GM12892 (cell line): ENCODE data around the gene ITPKB.

ENCODE experiments used
- DNase-seq: peaks from one replicate; pipeline ENCODE4 v3.0.0; 2011; ENCODE audit not compliant: insufficient read length
- FAIRE-seq: peaks from 2 replicates; lab custom pipeline; 2011; peaks lifted over from hg19 to GRCh38; lab: Jason Lieb, UNC
- POLR2A ChIP-seq: IDR thresholded peaks from 2 replicates; pipeline ENCODE4 v1.6.1; 2011; ENCODE audit warnings: low read depth, low read length, control low read depth
- POLR2AphosphoS5 ChIP-seq: IDR thresholded peaks from 2 replicates; pipeline ENCODE4 v1.6.1; 2011; ENCODE audit warnings: low read depth, low read length, control low read depth
- TAF1 ChIP-seq: IDR thresholded peaks from 2 replicates; pipeline ENCODE4 v1.6.1; 2011; ENCODE audit warnings: low read depth, mild to moderate bottlenecking, control low read depth, low read length, borderline replicate concordance

Gene ITPKB

DNA sequence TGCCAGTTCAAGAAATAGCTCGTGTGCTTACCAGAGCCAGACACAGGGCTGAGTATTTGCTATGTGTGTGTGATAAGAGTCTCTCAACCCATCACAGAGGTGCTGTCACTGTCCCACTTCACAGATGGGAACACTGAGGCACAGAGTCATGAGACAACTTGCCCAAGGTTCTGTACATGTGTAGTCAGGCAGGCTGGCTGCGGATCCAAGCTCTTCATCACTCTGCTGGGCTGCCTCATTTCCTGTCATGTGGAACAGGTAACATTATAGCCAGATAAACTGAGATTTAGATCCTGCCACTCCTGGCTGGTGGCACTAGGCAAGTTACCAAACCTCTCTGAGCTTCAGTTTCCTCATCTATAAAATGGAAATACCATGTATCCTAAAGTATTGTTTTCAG is 77.8 kb downstream of the ITPKB start:
- TF ChIP-seq POLR2A = no peak
- FAIRE-seq = no peak
- DNase-seq = no peak

GRCh38 chr1:226660410-226661182 is 78.5 kb downstream of the ITPKB start:
- TF ChIP-seq TAF1 (no peak), POLR2AphosphoS5 (no peak), POLR2A (no peak)
- FAIRE-seq = no peak
- DNase-seq = no peak

GRCh38 chr1:226659641-226660040 is 79.4 kb downstream of the ITPKB start:
- FAIRE-seq = no peak
- TF ChIP-seq TAF1 = no peak
- no peak for TF ChIP-seq POLR2AphosphoS5
- TF ChIP-seq POLR2A = no peak
- no peak for DNase-seq

GRCh38 chr1:226659136-226659535 is 79.9 kb downstream of the ITPKB start:
- FAIRE-seq (no peak), DNase-seq (no peak)
- no peak for TF ChIP-seq POLR2AphosphoS5
- no peak for TF ChIP-seq POLR2A
- TF ChIP-seq TAF1 = no peak

DNA sequence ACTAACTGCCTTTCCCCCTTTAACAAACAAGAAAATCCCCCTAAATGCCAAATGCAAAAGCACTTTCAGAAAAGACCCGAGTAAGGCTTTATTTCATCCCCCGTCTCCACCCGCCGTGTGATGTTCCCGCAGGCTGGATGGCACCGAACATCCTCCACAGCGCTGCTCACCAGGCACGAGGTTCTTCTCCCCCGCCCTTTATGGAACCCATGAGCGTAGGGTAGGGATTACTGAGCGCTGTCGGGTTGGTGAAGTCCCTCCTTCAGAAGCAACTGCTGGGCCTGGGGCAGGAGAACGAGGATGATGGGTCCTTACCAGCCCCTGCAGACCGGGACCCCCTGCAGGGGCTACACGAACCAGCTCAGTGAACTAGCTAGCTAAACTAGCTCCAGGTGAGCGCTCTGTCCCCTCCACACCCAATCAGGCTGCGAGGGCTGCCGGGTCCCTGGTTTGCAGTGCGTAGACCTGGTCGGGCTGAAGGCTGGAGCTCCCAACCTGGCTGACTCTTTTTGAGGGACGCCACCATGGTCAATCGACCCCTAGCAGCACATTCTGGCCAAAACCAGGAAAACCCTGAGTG is 80.4 kb downstream of the ITPKB start:
- FAIRE-seq (no peak), DNase-seq (no peak)
- TF ChIP-seq POLR2AphosphoS5 (no peak), TAF1 (no peak), POLR2A (no peak)

GRCh38 chr1:226657895-226658545 is 81.1 kb downstream of the ITPKB start:
- FAIRE-seq (no peak), DNase-seq (no peak)
- TF ChIP-seq POLR2AphosphoS5 (no peak), POLR2A (no peak), TAF1 (no peak)

DNA sequence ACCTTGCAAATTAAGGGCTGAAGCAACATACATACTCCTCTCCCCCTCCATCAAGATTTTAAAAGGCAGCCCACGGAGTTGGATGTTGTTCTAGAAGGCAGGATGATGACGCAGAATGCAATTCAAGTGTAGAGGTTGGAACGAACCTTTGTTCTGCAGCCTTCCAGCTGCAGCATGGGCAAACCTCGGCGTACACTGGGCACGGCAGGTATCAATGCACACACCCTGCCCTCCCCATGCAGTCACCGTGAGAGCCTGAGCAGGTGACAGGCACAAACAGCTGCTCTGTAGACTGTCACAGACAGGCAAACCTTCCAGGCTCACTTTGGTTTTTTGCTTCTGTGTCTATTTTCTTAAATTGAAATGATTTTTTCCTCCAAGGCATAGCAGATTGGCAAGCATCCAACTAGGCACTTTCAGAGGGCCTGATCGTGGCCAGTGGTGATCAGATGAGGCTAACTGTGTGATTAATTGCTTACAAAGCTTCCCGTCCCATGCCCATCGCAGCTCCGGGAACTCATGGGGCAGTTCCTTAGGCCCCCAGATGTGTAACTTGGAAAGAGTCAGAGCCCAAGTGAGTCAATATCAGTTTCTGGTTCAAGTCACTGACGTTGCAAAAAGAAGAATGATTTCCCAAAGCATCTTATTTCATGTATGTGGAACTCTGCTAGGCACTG is 82.3 kb downstream of the ITPKB start:
- FAIRE-seq (no peak), DNase-seq (no peak)

GRCh38 chr1:226656201-226656600 is 82.9 kb downstream of the ITPKB start:
- TF ChIP-seq POLR2AphosphoS5 (no peak), TAF1 (no peak), POLR2A (no peak)
- DNase-seq = no peak
- no peak for FAIRE-seq

More for the DNA sequence above, 82.3 kb downstream of the ITPKB start:
- TF ChIP-seq TAF1 = no peak
- no peak for TF ChIP-seq POLR2AphosphoS5
- TF ChIP-seq POLR2A = no peak

DNA sequence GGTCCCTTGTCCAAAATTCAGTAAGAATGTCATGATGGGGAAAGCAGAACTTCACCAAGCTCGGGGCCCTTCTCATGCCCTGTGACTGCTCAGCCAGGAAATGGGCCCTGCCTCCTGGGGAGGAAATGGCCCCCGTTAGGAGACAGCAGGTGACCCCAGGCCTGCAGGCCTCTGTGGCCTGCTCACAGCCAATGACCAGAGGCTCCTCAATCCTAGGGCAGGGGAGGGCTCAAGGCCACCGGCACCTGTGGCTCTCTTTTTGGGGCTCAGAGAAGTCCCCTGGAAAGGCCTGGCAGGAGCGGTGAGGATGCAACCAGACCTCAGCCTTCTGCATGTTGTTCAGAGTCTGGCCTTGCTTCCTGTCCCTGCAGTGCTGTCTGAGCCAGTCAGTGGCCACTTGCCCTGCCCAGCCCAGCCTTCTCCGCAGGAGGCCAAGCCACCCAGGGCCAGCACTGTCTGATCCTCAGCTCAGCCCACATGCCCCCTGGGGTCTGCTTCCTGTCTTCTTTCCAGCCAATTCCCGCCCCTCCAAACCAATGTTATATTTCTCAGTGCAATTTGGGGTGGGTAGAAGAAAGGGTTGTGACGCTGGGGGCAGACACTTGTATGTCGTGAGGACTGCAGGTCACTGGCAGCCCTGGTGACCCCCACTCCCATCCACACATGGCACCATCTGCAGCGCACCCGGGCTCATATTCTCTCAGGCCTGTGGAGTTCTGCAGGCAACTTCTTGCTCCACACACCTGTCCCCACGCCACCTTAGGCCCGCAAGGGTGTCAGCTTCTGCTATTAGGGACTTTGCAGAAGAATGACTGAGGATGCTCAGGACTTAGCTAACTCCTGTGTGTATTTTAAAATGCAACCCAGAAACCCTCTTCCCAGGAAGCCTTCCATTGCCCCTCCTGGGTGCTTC is 83.6 kb downstream of the ITPKB start:
- no peak for TF ChIP-seq POLR2AphosphoS5
- TF ChIP-seq POLR2A = no peak
- TF ChIP-seq TAF1 = no peak
- DNase-seq = no peak
- FAIRE-seq = peak; percentile 62

DNA sequence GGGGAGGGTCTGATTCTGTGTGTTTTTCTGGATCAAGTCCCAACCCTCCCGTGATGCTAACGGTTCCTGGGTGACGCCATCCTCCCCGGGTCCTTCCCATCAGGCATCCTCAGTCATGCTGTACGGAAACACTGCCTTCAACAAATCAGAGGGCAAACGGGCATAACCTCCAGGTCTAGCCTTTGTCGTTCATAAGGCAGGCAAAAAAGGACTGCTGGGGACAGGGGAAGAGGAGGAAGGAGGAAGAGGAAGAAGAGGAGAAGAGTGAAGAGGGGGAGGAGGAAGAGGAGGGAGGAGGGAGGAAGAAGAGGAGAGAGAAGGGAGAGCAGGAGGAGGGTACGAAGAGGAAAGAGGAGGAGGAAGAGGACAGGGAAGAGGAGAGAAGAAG is 84.4 kb downstream of the ITPKB start:
- FAIRE-seq (no peak), DNase-seq (no peak)
- TF ChIP-seq TAF1 (no peak), POLR2A (no peak), POLR2AphosphoS5 (no peak)

- TF ChIP-seq POLR2A = no peak
- TF ChIP-seq POLR2AphosphoS5 = no peak
- TF ChIP-seq TAF1 = no peak
- DNase-seq = no peak
Measured at GRCh38 chr1:226654046-226654667, 84.9 kb downstream of the ITPKB start.

More at GRCh38 chr1:226654046-226654667, 84.9 kb downstream of the ITPKB start:
- peak; percentile 40 for FAIRE-seq
